ENCODE data around the gene HOXA7. TPM values are rescaled to one million over a fixed set of nuclear protein-coding genes. Genes with fewer than 3 reads are reported as not detected.
A peak's percentile ranks its signal among the peaks of the same experiment; 100 is the strongest.

The HOXA7 gene
- total RNA-seq, 1 experiment from 2014 or later = not detected

- Histone ChIP-seq H3K79me2 (ENCODE audit: low read depth) (no peaks in the 10 kb centered on the region), H2AFZ (peak overlapping the region; percentile 73), H3K4me2 (peak overlapping the region; percentile 55), H3K9me3 (ENCODE audit: insufficient read depth, low read depth) (no peaks in the 10 kb centered on the region), H3F3A (ENCODE audit: insufficient read depth, low read depth) (0 out of 2 replicates have a peak, but pooled peaks cover 4% of the 10 kb centered on the region), H3K4me1 (replicated peaks; ENCODE audit: insufficient read depth) (0 out of 2 replicates have a peak, but pooled peaks cover 11% of the 10 kb centered on the region), H3K9me2 (ENCODE audit: insufficient read depth) (no peaks in the 10 kb centered on the region), H4K20me1 (ENCODE audit: insufficient read depth) (no peaks in the 10 kb centered on the region), H3K4me3 (peak overlapping the region; percentile 35; the same call in 1 of the 2 replicates), H3K27ac (no peak overlapping the region), H3K36me3 (ENCODE audit: low read depth) (no peaks in the 10 kb centered on the region), H3K27me3 (ENCODE audit: insufficient read depth, low read depth) (no peaks in the 10 kb centered on the region)
- intact Hi-C loops (cut with micrococcal nuclease; ENCODE audit: unreplicated experiment) = no loop called here
- BruUV-seq (replicated peaks) = no TSS peak
- CTCF ChIA-PET = no interaction called here
- DNase-seq = peak in 1 of 2 experiments; percentile 41
- TF ChIP-seq CTCF (conservative IDR thresholded peaks at IDR 0.05) (no peak), EZH2 (IDR thresholded peaks at IDR 0.05; ENCODE audit: low read depth) (no peak)
- POLR2A ChIA-PET (ENCODE audit: unreplicated experiment) = interaction anchor here (0.6 kb wide), 1 partner anchor 562 kb away, joined by 3 read pairs; no protein-coding TSS in a partner anchor
Measured at GRCh38 chr7:27148031-27148755, 8.3 kb downstream of the HOXA7 start.

- Histone ChIP-seq H3K9me2 (ENCODE audit: insufficient read depth) (no peaks in the 10 kb centered on the region), H3K4me2 (peak within 1 kb of the TSS; percentile 55), H3F3A (ENCODE audit: insufficient read depth, low read depth) (0 out of 2 replicates have a peak, but pooled peaks cover 4% of the 10 kb centered on the region), H3K27ac (no peak within 1 kb of the TSS), H3K27me3 (ENCODE audit: insufficient read depth, low read depth) (no peaks in the 10 kb centered on the region), H3K4me1 (replicated peaks; ENCODE audit: insufficient read depth) (0 out of 2 replicates have a peak, but pooled peaks cover 11% of the 10 kb centered on the region), H3K9me3 (ENCODE audit: insufficient read depth, low read depth) (no peaks in the 10 kb centered on the region), H4K20me1 (ENCODE audit: insufficient read depth) (no peaks in the 10 kb centered on the region), H3K36me3 (ENCODE audit: low read depth) (no peaks in the 10 kb centered on the region), H3K4me3 (peak within 1 kb of the TSS; percentile 35; the same call in 1 of the 2 replicates), H2AFZ (peak within 1 kb of the TSS; percentile 73), H3K79me2 (ENCODE audit: low read depth) (no peaks in the 10 kb centered on the region)
- intact Hi-C loops (cut with micrococcal nuclease; ENCODE audit: unreplicated experiment) = no loop called here
- DNase-seq = peak; percentile 36 to 48
- TF ChIP-seq EZH2 (IDR thresholded peaks at IDR 0.05; ENCODE audit: low read depth) = no peak
- TF ChIP-seq CTCF (conservative IDR thresholded peaks at IDR 0.05) = no peak
- ChIA-PET POLR2A (ENCODE audit: unreplicated experiment) (no interaction called here), CTCF (no interaction called here)
- BruUV-seq (replicated peaks) = no TSS peak
Measured at GRCh38 chr7:27147199-27148030, 9.1 kb downstream of the HOXA7 start, which contains the start of gene HOXA6. Gene HOXA6 (minus strand): TSS chr7:27147774. CDS start chr7:27147749, 25 bp downstream.

GRCh38 chr7:27146491-27147198 lies 9.8 kb downstream of the HOXA7 start:
- Histone ChIP-seq H3K27ac (no peak overlapping the region), H3K27me3 (ENCODE audit: insufficient read depth, low read depth) (no peaks in the 10 kb centered on the region), H3K79me2 (ENCODE audit: low read depth) (no peaks in the 10 kb centered on the region), H3F3A (ENCODE audit: insufficient read depth, low read depth) (0 out of 2 replicates have a peak, but pooled peaks cover 4% of the 10 kb centered on the region), H3K4me2 (no peak overlapping the region), H3K4me3 (no peak overlapping the region), H3K4me1 (replicated peaks; ENCODE audit: insufficient read depth) (0 out of 2 replicates have a peak, but pooled peaks cover 11% of the 10 kb centered on the region), H3K36me3 (ENCODE audit: low read depth) (no peaks in the 10 kb centered on the region), H3K9me3 (ENCODE audit: insufficient read depth, low read depth) (no peaks in the 10 kb centered on the region), H2AFZ (no peak overlapping the region), H3K9me2 (ENCODE audit: insufficient read depth) (no peaks in the 10 kb centered on the region), H4K20me1 (ENCODE audit: insufficient read depth) (no peaks in the 10 kb centered on the region)
- ChIA-PET POLR2A (ENCODE audit: unreplicated experiment) (no interaction called here), CTCF (no interaction called here)
- no peak for TF ChIP-seq EZH2 (IDR thresholded peaks at IDR 0.05; ENCODE audit: low read depth)
- DNase-seq = no peak
- BruUV-seq (replicated peaks) = no TSS peak
- intact Hi-C loops (cut with micrococcal nuclease; ENCODE audit: unreplicated experiment) = no loop called here
